GM13977 (cell line): ENCODE measurements around the gene TSSK6.
"Not testable (repeated sequence)": the region's sequence is repeated elsewhere in the genome, so short reads cannot be mapped to it uniquely, and the experiment has no call there.

Experiments
- DNase-seq: peaks from one replicate; pipeline ENCODE4 v3.0.0; 2012; ENCODE audit warnings: low spot score
- in situ Hi-C: fragments of 300-500 bp; cut with MboI; formaldehyde crosslinking; loops from one replicate; pipeline ENCODE4 v1.12.0; 2022; ENCODE audit warnings: low sequenced_read_pairs, low pct_unique_long_range_greater_than_20kb, mixed read lengths, inconsistent platforms; ENCODE audit not compliant: unreplicated experiment
- TF ChIP-seq, protein P1 (sequence below): IDR thresholded peaks from 2 replicates; pipeline ENCODE4 v1.5.1; 2012; ENCODE audit warnings: mild to moderate bottlenecking, control low read depth; ENCODE audit not compliant: insufficient read depth; ENCODE audit errors: extremely low read depth, missing control alignments

Gene TSSK6

GRCh38 chr19:19475849-19476828 lies 39.2 kb downstream of the TSSK6 start:
- in situ Hi-C loops = loop anchor here (25.0 kb wide), 1 partner anchor 314 kb away; the partner anchor contains the start of gene MEF2B
- TF ChIP-seq, protein P1, sequence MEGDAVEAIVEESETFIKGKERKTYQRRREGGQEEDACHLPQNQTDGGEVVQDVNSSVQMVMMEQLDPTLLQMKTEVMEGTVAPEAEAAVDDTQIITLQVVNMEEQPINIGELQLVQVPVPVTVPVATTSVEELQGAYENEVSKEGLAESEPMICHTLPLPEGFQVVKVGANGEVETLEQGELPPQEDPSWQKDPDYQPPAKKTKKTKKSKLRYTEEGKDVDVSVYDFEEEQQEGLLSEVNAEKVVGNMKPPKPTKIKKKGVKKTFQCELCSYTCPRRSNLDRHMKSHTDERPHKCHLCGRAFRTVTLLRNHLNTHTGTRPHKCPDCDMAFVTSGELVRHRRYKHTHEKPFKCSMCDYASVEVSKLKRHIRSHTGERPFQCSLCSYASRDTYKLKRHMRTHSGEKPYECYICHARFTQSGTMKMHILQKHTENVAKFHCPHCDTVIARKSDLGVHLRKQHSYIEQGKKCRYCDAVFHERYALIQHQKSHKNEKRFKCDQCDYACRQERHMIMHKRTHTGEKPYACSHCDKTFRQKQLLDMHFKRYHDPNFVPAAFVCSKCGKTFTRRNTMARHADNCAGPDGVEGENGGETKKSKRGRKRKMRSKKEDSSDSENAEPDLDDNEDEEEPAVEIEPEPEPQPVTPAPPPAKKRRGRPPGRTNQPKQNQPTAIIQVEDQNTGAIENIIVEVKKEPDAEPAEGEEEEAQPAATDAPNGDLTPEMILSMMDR = peak; percentile 47
- no peak for DNase-seq

GRCh38 chr19:19475015-19475765 lies 40.2 kb downstream of the TSSK6 start:
- TF ChIP-seq, protein P1 = no peak
- in situ Hi-C loops = loop anchor here (25.0 kb wide), 1 partner anchor 313 kb away; the partner anchor contains the start of gene MEF2B
- DNase-seq = no peak

DNA sequence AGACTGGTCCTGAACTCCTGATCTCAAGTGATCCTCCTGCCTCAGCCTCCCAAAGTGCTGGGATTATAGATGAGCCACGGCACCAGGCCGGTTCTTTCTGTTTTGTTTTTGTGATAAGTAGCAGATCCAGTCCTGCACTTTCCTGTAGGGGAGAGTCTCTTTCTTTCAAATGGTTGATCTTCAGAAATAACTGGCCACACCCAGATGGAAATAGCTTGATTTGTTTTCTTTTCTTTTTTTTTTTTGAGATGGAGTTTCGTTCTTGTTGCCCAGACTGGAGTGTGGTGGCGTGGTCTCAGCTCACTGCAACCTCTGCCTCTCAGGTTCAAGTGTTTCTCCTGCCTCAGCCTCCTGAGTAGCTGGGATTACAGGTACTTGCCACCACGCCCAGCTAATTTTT lies 43.2 kb downstream of the TSSK6 start:
- DNase-seq, in situ Hi-C loops: not testable (repeated sequence)

DNA sequence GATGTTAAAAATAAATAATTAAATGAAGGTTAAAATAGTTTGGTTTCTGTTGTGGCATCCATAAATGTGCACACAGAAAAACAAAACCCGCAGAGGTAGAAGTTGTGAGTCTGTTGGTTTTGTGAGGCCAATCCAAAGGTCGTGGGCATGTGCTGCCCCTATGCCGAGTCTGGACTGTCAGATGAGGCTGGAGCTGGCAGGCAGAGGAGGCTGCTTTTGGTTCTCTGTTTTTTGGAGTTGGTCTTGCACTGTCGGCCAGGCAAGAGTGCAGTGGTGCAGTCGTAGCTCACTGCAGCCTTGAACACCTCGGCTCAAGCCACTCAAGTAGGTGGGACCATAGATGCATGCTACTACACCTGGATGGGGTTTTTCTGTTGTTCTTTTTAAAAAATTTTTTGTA lies 43.7 kb downstream of the TSSK6 start:
- in situ Hi-C loops = no loop called here
- TF ChIP-seq, protein P1 = no peak
- DNase-seq = no peak

DNA sequence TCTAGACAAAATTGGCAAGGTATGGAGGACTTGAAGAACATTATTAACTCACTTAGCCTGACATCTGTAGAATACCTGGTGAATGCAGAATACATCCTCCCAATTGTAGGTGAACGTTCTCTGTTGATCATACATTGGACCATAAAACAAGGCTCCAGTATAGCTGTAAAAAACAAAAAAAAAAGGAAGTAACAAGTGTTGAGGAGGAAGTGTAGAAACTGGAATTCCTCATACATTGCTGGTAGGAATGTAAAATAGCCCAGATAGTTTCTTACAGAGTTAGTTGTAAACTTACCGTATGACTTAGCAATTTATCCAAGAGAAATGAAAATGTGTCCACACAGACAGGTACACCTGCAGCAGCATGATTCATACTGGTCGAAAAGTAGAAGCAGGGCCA lies 44.8 kb downstream of the TSSK6 start:
- no peak for DNase-seq
- TF ChIP-seq, protein P1 = no peak
- in situ Hi-C loops = no loop called here

DNA sequence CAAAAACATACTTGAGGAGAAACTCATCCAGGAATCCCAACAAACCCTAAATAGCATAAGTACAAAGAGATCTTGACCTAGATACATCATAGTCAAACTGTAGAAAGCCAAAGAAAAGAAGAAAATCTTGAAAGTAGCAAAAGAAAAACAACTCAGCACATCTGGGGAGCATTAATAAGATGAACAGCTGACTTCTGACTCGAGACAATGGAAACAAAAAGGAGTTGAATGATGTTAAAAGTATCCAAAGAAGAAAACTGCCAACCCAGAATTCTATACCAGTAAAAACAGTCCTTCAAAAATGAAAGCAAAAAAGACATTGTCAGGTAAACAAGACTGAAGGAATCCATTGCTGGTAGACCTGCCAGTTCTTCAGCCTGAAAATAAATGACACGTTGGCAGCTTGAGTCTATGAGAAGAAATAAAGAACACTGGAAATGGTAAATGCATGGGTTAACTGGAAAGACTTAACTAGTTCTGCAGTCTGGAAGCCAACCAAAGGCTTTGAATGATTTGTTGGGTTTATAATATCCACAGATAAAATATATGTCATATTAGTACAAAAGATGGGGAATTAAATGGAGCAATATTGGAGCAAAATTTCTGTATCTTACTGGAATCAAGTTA lies 46.8 kb downstream of the TSSK6 start:
- in situ Hi-C loops = no loop called here
- DNase-seq = no peak
- TF ChIP-seq, protein P1 = no peak

DNA sequence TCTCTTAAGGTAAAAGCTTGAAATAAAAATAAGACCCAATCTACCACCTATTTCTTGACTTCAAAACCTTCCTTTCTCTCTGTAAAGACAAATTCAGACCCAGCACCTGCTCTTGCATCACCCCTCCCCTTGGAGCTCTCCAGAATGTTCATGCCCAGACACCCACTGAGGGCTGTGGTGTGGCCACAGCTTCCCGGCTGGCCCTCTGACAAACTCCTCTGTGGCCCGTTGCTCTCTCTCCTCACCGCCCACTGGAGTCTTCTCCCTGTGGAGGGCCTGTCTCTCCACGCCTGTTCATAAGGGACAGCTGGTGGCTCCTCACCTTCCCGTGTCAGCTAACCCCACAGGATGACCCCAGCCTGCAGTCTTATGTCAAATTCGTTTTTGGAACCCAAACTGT lies 49.1 kb downstream of the TSSK6 start:
- in situ Hi-C loops = no loop called here
- DNase-seq = no peak
- TF ChIP-seq, protein P1 = no peak
